ENCODE results near the gene AGBL1.

- TF ChIP-seq CTCF (IDR thresholded peaks at IDR 0.05; ENCODE audit: borderline replicate concordance, extremely low read depth, low read length, poor library complexity, severe bottlenecking) (no peak), EZH2 (IDR thresholded peaks at IDR 0.05; ENCODE audit: borderline replicate concordance, low read depth, low read length, severe bottlenecking) (no peak)
Observed at GRCh38 chr15:86988033-86988432, 908.4 kb downstream of the AGBL1 start.

Data from DND-41 (cell line).